Measurements from ENCODE around the gene CHST9. TPM values are rescaled to one million over a fixed set of nuclear protein-coding genes. Genes with fewer than 3 reads are reported as not detected.
"Not testable (repeated sequence)": the region's sequence is repeated elsewhere in the genome, so short reads cannot be mapped to it uniquely, and the experiment has no call there.

Gene CHST9, protein sequence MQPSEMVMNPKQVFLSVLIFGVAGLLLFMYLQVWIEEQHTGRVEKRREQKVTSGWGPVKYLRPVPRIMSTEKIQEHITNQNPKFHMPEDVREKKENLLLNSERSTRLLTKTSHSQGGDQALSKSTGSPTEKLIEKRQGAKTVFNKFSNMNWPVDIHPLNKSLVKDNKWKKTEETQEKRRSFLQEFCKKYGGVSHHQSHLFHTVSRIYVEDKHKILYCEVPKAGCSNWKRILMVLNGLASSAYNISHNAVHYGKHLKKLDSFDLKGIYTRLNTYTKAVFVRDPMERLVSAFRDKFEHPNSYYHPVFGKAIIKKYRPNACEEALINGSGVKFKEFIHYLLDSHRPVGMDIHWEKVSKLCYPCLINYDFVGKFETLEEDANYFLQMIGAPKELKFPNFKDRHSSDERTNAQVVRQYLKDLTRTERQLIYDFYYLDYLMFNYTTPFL
- 2.0 TPM for total RNA-seq
- long read RNA-seq, full-length matches to known transcripts = 3 of 3 reads
- long read RNA-seq, partial matches to known transcripts = 0 of 3 reads
- long read RNA-seq, other reads (novel, unspliced or antisense) = 0 of 3 reads

GRCh38 chr18:27185025-27185763 is at the start of gene CHST9:
Gene CHST9, minus strand, starts transcription at chr18:27185308. Its CDS starts 42,499 bp downstream, at chr18:27142809.
- peak; percentile 46 for DNase-seq
- TF ChIP-seq, protein P1, sequence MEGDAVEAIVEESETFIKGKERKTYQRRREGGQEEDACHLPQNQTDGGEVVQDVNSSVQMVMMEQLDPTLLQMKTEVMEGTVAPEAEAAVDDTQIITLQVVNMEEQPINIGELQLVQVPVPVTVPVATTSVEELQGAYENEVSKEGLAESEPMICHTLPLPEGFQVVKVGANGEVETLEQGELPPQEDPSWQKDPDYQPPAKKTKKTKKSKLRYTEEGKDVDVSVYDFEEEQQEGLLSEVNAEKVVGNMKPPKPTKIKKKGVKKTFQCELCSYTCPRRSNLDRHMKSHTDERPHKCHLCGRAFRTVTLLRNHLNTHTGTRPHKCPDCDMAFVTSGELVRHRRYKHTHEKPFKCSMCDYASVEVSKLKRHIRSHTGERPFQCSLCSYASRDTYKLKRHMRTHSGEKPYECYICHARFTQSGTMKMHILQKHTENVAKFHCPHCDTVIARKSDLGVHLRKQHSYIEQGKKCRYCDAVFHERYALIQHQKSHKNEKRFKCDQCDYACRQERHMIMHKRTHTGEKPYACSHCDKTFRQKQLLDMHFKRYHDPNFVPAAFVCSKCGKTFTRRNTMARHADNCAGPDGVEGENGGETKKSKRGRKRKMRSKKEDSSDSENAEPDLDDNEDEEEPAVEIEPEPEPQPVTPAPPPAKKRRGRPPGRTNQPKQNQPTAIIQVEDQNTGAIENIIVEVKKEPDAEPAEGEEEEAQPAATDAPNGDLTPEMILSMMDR (IDR thresholded peaks at IDR 0.05; ENCODE audit: borderline replicate concordance) = peak; percentile 16
- Histone ChIP-seq H3K27me3 (ENCODE audit: low read depth) (peaks cover 8% of the 10 kb centered on the region), H3K36me3 (no peaks in the 10 kb centered on the region), H3K4me1 (peaks cover 12% of the 10 kb centered on the region), H3K27ac (replicated peaks) (peak within 1 kb of the TSS; percentile 36), H3K4me3 (peak within 1 kb of the TSS; percentile 72), H3K9me3 (replicated peaks) (no peaks in the 10 kb centered on the region)
- intact Hi-C loops (cut with micrococcal nuclease) = no loop called here

- DNase-seq; H3K27ac ChIP-seq (replicated peaks); H3K4me1 ChIP-seq; H3K36me3 ChIP-seq; H3K4me3 ChIP-seq; intact Hi-C loops (cut with micrococcal nuclease); H3K27me3 ChIP-seq (ENCODE audit: low read depth); H3K9me3 ChIP-seq (replicated peaks): not testable (repeated sequence)
These were observed 47.2 kb upstream of the CHST9 start for GRCh38 chr18:27232355-27232754.

GRCh38 chr18:27231671-27232070 is 46.6 kb upstream of the CHST9 start:
- DNase-seq; H3K27me3 ChIP-seq (ENCODE audit: low read depth); H3K9me3 ChIP-seq (replicated peaks); H3K27ac ChIP-seq (replicated peaks); H3K4me1 ChIP-seq; H3K36me3 ChIP-seq; intact Hi-C loops (cut with micrococcal nuclease); H3K4me3 ChIP-seq: not testable (repeated sequence)

GRCh38 chr18:27231221-27231620 is 46.1 kb upstream of the CHST9 start:
- H3K4me3 ChIP-seq; DNase-seq; H3K27me3 ChIP-seq (ENCODE audit: low read depth); H3K36me3 ChIP-seq; intact Hi-C loops (cut with micrococcal nuclease); H3K27ac ChIP-seq (replicated peaks); H3K4me1 ChIP-seq; H3K9me3 ChIP-seq (replicated peaks): not testable (repeated sequence)

DNA sequence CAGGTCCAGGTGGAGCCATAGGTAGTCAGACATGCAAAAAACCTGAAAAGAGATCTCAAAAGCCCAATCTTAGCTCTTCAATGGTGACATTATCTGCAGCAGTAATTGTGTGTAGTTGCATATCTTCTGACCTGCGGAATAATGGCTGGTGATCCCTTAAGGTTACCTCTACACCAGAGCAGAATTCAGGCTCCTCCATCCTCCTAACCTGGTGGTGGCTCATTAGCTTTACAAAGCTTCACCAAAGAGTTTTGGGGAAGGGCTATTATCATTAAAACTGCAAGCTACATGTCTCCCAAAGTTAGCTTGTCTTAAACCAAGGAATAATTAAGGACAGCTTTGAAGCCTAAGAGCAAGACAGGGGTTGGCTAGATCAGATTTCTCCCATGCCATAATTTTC is 42.6 kb upstream of the CHST9 start:
- no peak for DNase-seq
- H3K4me3 ChIP-seq = no peak overlapping the region
- no peaks in the 10 kb centered on the region for H3K27me3 ChIP-seq (ENCODE audit: low read depth)
- H3K9me3 ChIP-seq (replicated peaks) = no peaks in the 10 kb centered on the region
- H3K27ac ChIP-seq (replicated peaks) = no peak overlapping the region
- H3K4me1 ChIP-seq = no peaks in the 10 kb centered on the region
- TF ChIP-seq, protein P1 (IDR thresholded peaks at IDR 0.05; ENCODE audit: borderline replicate concordance) = no peak
- intact Hi-C loops (cut with micrococcal nuclease) = no loop called here
- H3K36me3 ChIP-seq = no peaks in the 10 kb centered on the region

GRCh38 chr18:27226556-27227075 is 41.5 kb upstream of the CHST9 start:
- Histone ChIP-seq H3K27ac (replicated peaks) (no peak overlapping the region), H3K27me3 (ENCODE audit: low read depth) (no peaks in the 10 kb centered on the region), H3K36me3 (no peaks in the 10 kb centered on the region), H3K4me1 (no peaks in the 10 kb centered on the region), H3K4me3 (no peak overlapping the region), H3K9me3 (replicated peaks) (no peaks in the 10 kb centered on the region)
- intact Hi-C loops (cut with micrococcal nuclease) = no loop called here
- TF ChIP-seq, protein P1 (IDR thresholded peaks at IDR 0.05; ENCODE audit: borderline replicate concordance) = no peak
- DNase-seq = no peak

Measured in left ventricle myocardium inferior (tissue), 1 donor.